ENCODE data around the gene SLC15A1. TPM values are rescaled to one million over a fixed set of nuclear protein-coding genes. Genes with fewer than 3 reads are reported as not detected.

Gene SLC15A1
- total RNA-seq, 1 donor from 2014 or later, result 0.11 TPM

DNA sequence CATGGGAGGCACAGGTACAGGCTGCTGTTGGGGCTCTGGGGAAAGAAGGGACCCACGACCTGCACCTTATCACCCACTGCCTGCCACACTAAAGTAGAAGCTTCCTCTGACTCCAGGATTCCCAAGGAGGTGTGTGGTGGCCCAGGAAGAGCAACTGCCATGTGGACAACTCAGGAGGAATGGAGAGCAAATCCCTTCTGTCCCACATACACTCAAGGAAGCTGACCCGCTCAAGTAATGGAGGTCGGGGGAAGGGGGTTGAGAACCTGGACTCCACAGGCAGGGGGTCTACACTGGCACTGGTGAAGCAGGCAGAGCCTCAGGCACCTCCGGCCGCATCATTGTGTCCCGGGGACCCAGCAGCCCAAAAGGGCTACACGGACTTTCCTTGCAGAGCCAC, 29.4 kb upstream of the SLC15A1 start:
- no peaks in the 10 kb centered on the region for H3K9me3 Mint-ChIP-seq (ENCODE audit: unreplicated experiment)
- DNase-seq (ENCODE audit: extremely low spot score, unreplicated experiment), result no peak
- peaks cover 22% of the 10 kb centered on the region for H3K27me3 Mint-ChIP-seq (ENCODE audit: unreplicated experiment)

DNA sequence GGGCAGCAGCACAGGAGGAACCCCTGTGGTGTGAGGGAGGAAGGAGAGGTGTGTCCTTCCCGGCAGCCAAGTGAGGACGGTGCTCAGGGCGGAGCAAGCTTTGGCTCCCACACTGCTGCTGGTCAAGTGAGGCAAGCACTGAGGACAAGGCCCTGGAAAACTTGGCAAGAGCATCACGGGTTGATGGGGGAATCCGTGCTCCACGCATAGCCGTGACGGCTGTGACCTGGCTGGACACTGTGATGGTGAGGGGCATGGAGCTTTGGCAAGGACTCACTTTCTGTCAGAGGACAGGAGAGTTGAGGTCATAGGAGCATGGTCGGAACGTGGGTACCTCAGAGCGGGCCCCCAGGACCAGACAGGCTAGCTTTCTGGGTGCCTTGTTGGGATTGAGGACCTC, 29.0 kb upstream of the SLC15A1 start:
- DNase-seq (ENCODE audit: extremely low spot score, unreplicated experiment), result no peak
- no peaks in the 10 kb centered on the region for H3K4me1 Mint-ChIP-seq (ENCODE audit: unreplicated experiment)
- no peak overlapping the region for H3K27ac Mint-ChIP-seq (ENCODE audit: unreplicated experiment)
- no peaks in the 10 kb centered on the region for H3K36me3 Mint-ChIP-seq (ENCODE audit: unreplicated experiment)
- H3K27me3 Mint-ChIP-seq (ENCODE audit: unreplicated experiment), result peaks cover 17% of the 10 kb centered on the region
- TF ChIP-seq, protein P1, sequence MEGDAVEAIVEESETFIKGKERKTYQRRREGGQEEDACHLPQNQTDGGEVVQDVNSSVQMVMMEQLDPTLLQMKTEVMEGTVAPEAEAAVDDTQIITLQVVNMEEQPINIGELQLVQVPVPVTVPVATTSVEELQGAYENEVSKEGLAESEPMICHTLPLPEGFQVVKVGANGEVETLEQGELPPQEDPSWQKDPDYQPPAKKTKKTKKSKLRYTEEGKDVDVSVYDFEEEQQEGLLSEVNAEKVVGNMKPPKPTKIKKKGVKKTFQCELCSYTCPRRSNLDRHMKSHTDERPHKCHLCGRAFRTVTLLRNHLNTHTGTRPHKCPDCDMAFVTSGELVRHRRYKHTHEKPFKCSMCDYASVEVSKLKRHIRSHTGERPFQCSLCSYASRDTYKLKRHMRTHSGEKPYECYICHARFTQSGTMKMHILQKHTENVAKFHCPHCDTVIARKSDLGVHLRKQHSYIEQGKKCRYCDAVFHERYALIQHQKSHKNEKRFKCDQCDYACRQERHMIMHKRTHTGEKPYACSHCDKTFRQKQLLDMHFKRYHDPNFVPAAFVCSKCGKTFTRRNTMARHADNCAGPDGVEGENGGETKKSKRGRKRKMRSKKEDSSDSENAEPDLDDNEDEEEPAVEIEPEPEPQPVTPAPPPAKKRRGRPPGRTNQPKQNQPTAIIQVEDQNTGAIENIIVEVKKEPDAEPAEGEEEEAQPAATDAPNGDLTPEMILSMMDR (IDR thresholded peaks at IDR 0.05), result no peak
- no peak overlapping the region for H3K4me3 Mint-ChIP-seq (ENCODE audit: unreplicated experiment)
- H3K9me3 Mint-ChIP-seq (ENCODE audit: unreplicated experiment), result no peaks in the 10 kb centered on the region

More for the DNA sequence above, 29.4 kb upstream of the SLC15A1 start:
- Mint-ChIP-seq H3K27ac (ENCODE audit: unreplicated experiment) (no peak overlapping the region), H3K4me3 (ENCODE audit: unreplicated experiment) (no peak overlapping the region), H3K4me1 (ENCODE audit: unreplicated experiment) (no peaks in the 10 kb centered on the region), H3K36me3 (ENCODE audit: unreplicated experiment) (no peaks in the 10 kb centered on the region)
- TF ChIP-seq, protein P1 (IDR thresholded peaks at IDR 0.05), result no peak

DNA sequence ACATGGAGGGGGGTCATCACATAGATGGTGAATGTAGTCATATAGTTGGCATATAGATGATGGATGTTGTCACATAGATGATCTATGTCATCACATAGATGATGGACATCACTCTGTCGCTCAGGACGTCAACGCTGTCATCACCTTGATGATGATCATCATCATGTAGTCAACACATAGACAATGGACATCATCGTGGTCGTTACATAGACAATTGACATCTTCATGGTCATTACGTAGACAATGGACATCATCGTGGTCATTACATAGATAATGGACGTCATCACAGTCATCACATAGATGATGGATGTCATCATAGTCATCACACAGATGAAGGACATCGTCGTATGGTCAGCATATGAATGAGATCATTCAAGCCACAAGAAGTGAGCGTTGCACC, 28.6 kb upstream of the SLC15A1 start:
- Mint-ChIP-seq H3K27me3 (ENCODE audit: unreplicated experiment) (peaks cover 13% of the 10 kb centered on the region), H3K27ac (ENCODE audit: unreplicated experiment) (no peak overlapping the region), H3K9me3 (ENCODE audit: unreplicated experiment) (no peaks in the 10 kb centered on the region), H3K4me3 (ENCODE audit: unreplicated experiment) (no peak overlapping the region), H3K4me1 (ENCODE audit: unreplicated experiment) (no peaks in the 10 kb centered on the region), H3K36me3 (ENCODE audit: unreplicated experiment) (no peaks in the 10 kb centered on the region)
- TF ChIP-seq, protein P1 (IDR thresholded peaks at IDR 0.05), result no peak
- no peak for DNase-seq (ENCODE audit: extremely low spot score, unreplicated experiment)

DNA sequence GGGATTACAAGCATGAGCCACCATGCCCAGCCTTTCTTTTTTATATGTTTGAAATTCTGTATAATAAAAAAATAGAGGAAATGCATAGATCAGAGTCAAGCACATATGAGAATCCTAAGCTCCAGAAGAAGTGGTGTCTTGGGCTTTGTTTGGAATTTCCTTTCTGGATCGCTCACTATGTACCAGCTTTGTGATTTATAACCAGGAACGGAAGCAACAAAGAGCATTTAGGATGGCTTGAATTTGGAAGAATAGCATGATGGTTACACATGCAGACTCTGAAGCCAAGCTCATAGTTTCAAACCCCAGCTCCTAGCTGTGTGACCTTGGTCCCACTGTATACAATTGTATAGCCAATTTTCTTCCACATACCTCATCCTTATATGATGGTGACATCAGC, 28.0 kb upstream of the SLC15A1 start:
- Mint-ChIP-seq H3K27me3 (ENCODE audit: unreplicated experiment) (peaks cover 12% of the 10 kb centered on the region), H3K9me3 (ENCODE audit: unreplicated experiment) (no peaks in the 10 kb centered on the region), H3K4me1 (ENCODE audit: unreplicated experiment) (no peaks in the 10 kb centered on the region), H3K27ac (ENCODE audit: unreplicated experiment) (no peak overlapping the region), H3K36me3 (ENCODE audit: unreplicated experiment) (no peaks in the 10 kb centered on the region), H3K4me3 (ENCODE audit: unreplicated experiment) (no peak overlapping the region)
- no peak for DNase-seq (ENCODE audit: extremely low spot score, unreplicated experiment)
- TF ChIP-seq, protein P1 (IDR thresholded peaks at IDR 0.05), result no peak

DNA sequence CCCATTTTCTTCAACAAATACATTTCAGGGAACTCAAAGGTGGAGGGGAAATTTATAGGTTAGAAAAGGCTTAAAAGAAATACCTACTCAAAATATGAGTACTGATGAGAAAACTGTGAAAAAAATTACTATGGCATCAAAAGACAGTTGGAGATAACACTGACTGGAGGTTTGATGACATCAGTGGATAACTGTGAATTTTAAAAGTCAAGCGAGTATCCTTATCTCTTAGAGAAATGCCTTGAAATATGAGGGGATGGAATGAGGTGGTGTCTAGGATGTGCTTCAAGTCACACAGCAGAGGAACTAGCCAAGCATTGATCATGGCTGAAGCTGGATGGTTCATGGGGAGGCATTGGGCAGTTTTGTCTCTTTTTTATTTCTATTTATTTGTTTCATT, 27.2 kb upstream of the SLC15A1 start:
- TF ChIP-seq, protein P1 (IDR thresholded peaks at IDR 0.05), result no peak
- H3K36me3 Mint-ChIP-seq (ENCODE audit: unreplicated experiment), result no peaks in the 10 kb centered on the region
- no peak for DNase-seq (ENCODE audit: extremely low spot score, unreplicated experiment)
- H3K4me3 Mint-ChIP-seq (ENCODE audit: unreplicated experiment), result no peak overlapping the region
- H3K27ac Mint-ChIP-seq (ENCODE audit: unreplicated experiment), result no peak overlapping the region
- H3K4me1 Mint-ChIP-seq (ENCODE audit: unreplicated experiment), result no peaks in the 10 kb centered on the region
- H3K9me3 Mint-ChIP-seq (ENCODE audit: unreplicated experiment), result no peaks in the 10 kb centered on the region
- peaks cover 12% of the 10 kb centered on the region for H3K27me3 Mint-ChIP-seq (ENCODE audit: unreplicated experiment)

Measured in osteocyte (in vitro differentiated cells).